HCT116 (cell line): ENCODE measurements around the gene GLYR1. TPM values are rescaled to one million over a fixed set of nuclear protein-coding genes. Genes with fewer than 3 reads are reported as not detected.

ENCODE experiments used
- ATAC-seq: fragments of 200-7000 bp; cut with Tn5 transposase; 2 replicates; pipeline ENCODE4 v1.9.1; 2020; ENCODE audit warnings: mild to moderate bottlenecking, moderate library complexity
- BruUV-seq: library from RNA; stranded (reverse); fragments of 400-500 nt; replicated peaks from 2 replicates; lab custom pipeline; 2021; lab: Mats Ljungman, UMichigan
- CTCF ChIA-PET: fragments of 300-600 bp; sonication (Branson Sonifier 250); formaldehyde crosslinking; loops from one replicate; lab custom pipeline; 2021; ENCODE audit warnings: antibody characterized with exemption; lab: Charles Lee
- POLR2A ChIA-PET: fragments of 300-600, 350-600 bp; sonication (Branson Sonifier 250); formaldehyde crosslinking; loops from one replicate; lab custom pipeline; 2021; ENCODE audit warnings: antibody characterized with exemption; lab: Charles Lee
- RAD21 ChIA-PET, 2 experiments: fragments of 300-600 bp; sonication (Branson Sonifier 250); formaldehyde crosslinking; loops; one replicate each; lab custom pipeline; 2023; ENCODE audit warnings: low total read pairs in 2 of 2; ENCODE audit not compliant: uncharacterized antibody in 2 of 2, unreplicated experiment in 2 of 2, low non-redundant PET in 1 of 2; lab: Charles Lee
- DNase-seq: peaks from one replicate; pipeline ENCODE4 v3.0.0-alpha.2; 2010; ENCODE audit warnings: low read depth, low spot score
- H2AFZ ChIP-seq: fragments of 200-600 bp; shearing (Covaris generic), sonication (generic); 2 replicates; pipeline ENCODE4 v1.6.1; 2017; ENCODE audit warnings: low read depth, mixed run types, mixed read lengths, antibody characterized with exemption, low read length; ENCODE audit not compliant: poor library complexity, severe bottlenecking
- H3K27ac ChIP-seq: 2 replicates; pipeline ENCODE4 v1.5.1; 2012; ENCODE audit warnings: low read depth, low read length
- H3K27me3 ChIP-seq: fragments of 200-600 bp; sonication (generic); 2 replicates; pipeline ENCODE4 v1.6.1; 2016; ENCODE audit warnings: mixed run types, low read length, mixed read lengths; ENCODE audit not compliant: insufficient read depth
- H3K36me3 ChIP-seq, 2 experiments: fragments of 200-500 bp in 1 of 2; fragments of 200-600 bp in 1 of 2; sonication (Bioruptor generic) in 1 of 2; sonication (generic) in 1 of 2; 2 replicates each; pipeline versions ENCODE4 v1.5.1 to v1.6.1; 2014 to 2016; ENCODE audit warnings: low read length in 2 of 2, inconsistent platforms in 1 of 2, mixed read lengths in 1 of 2, mixed run types in 1 of 2; ENCODE audit not compliant: insufficient read depth in 2 of 2, control insufficient read depth in 1 of 2
- H3K4me1 ChIP-seq, 2 experiments: fragments of 200-600 bp in 1 of 2; sonication (generic) in 1 of 2; 2 replicates each; pipeline versions ENCODE4 v1.5.1 to v1.6.1; 2012 to 2017; ENCODE audit warnings: low read length in 2 of 2, inconsistent platforms in 1 of 2, mild to moderate bottlenecking in 1 of 2, mixed read lengths in 1 of 2, mixed run types in 1 of 2, moderate library complexity in 1 of 2; ENCODE audit not compliant: insufficient read depth in 2 of 2, control insufficient read depth in 1 of 2
- H3K4me2 ChIP-seq: fragments of 200-600 bp; sonication (generic); 2 replicates; pipeline ENCODE4 v1.6.1; 2017; ENCODE audit warnings: mixed run types, low read length, mixed read lengths
- H3K4me3 ChIP-seq, 2 experiments: fragments of 200-600 bp in 1 of 2; sonication (generic) in 1 of 2; replicated peaks in 1 of 2; 2 replicates each; pipeline ENCODE4 v1.5.1; 2011 to 2016; ENCODE audit warnings: low read length in 2 of 2, control low read depth in 1 of 2, low read depth in 1 of 2, mild to moderate bottlenecking in 1 of 2, mixed read lengths in 1 of 2, mixed run types in 1 of 2
- H3K79me2 ChIP-seq: fragments of 200-600 bp; sonication (generic); 2 replicates; pipeline ENCODE4 v1.6.1; 2017; ENCODE audit warnings: mild to moderate bottlenecking, mixed run types, low read length, moderate library complexity, mixed read lengths; ENCODE audit not compliant: insufficient read depth
- H3K9ac ChIP-seq: fragments of 200-600 bp; sonication (generic); 2 replicates; pipeline ENCODE4 v1.6.1; 2016; ENCODE audit warnings: low read length, mixed read lengths
- H3K9me2 ChIP-seq: fragments of 200-600 bp; sonication (generic), shearing (Covaris generic); 2 replicates; pipeline ENCODE4 v1.6.1; 2017; ENCODE audit warnings: mixed run types, mild to moderate bottlenecking, moderate library complexity; ENCODE audit not compliant: insufficient read depth
- H3K9me3 ChIP-seq, 2 experiments: fragments of 200-500 bp in 1 of 2; fragments of 200-600 bp in 1 of 2; sonication (Bioruptor generic) in 1 of 2; sonication (generic) in 1 of 2; 2 replicates each; pipeline ENCODE4 v1.6.1; 2014 to 2017; ENCODE audit warnings: low read length in 2 of 2, mixed read lengths in 2 of 2, inconsistent platforms in 1 of 2, low read depth in 1 of 2, mild to moderate bottlenecking in 1 of 2, mixed run types in 1 of 2, moderate library complexity in 1 of 2; ENCODE audit not compliant: control insufficient read depth in 1 of 2, insufficient read depth in 1 of 2
- H4K20me1 ChIP-seq: fragments of 200-600 bp; sonication (generic), shearing (Covaris generic); 2 replicates; pipeline ENCODE4 v1.6.1; 2017; ENCODE audit warnings: mixed run types, mild to moderate bottlenecking, moderate library complexity; ENCODE audit not compliant: insufficient read depth
- CBX3 ChIP-seq: IDR thresholded peaks from 2 replicates; pipeline ENCODE4 v1.6.1; 2012; ENCODE audit warnings: low read depth
- ELF1 ChIP-seq: IDR thresholded peaks from 2 replicates; pipeline ENCODE4 v1.6.1; 2012; ENCODE audit warnings: low read depth, borderline replicate concordance
- EZH2 ChIP-seq: fragments of 200-600 bp; sonication (generic); IDR thresholded peaks from 2 replicates; pipeline ENCODE4 v1.6.1; 2017; ENCODE audit warnings: antibody characterized with exemption, mixed run types
- JUND ChIP-seq: IDR thresholded peaks from 2 replicates; pipeline ENCODE4 v1.6.1; 2012
- MAX ChIP-seq: IDR thresholded peaks from 2 replicates; pipeline ENCODE4 v1.6.1; 2012
- POLR2AphosphoS5 ChIP-seq: IDR thresholded peaks from 2 replicates; pipeline ENCODE4 v1.6.1; 2011; ENCODE audit warnings: mild to moderate bottlenecking, low read depth, low read length, moderate library complexity
- RAD21 ChIP-seq: IDR thresholded peaks from 2 replicates; pipeline ENCODE4 v1.6.1; 2012; ENCODE audit warnings: low read depth, mild to moderate bottlenecking
- SIN3A ChIP-seq: IDR thresholded peaks from 2 replicates; pipeline ENCODE4 v1.6.1; 2012; ENCODE audit warnings: low read depth
- SP1 ChIP-seq: IDR thresholded peaks from 2 replicates; pipeline ENCODE4 v1.6.1; 2012; ENCODE audit warnings: low read depth
- SRF ChIP-seq: IDR thresholded peaks from 2 replicates; pipeline ENCODE4 v1.6.1; 2012; ENCODE audit warnings: low read depth
- TCF7L2 ChIP-seq: IDR thresholded peaks from 2 replicates; pipeline ENCODE4 v1.7.0; 2011; ENCODE audit warnings: borderline replicate concordance, inconsistent platforms; ENCODE audit not compliant: insufficient read depth, insufficient read length; ENCODE audit errors: extremely low read depth
- YY1 ChIP-seq: IDR thresholded peaks from 2 replicates; pipeline ENCODE4 v1.6.1; 2011; ENCODE audit warnings: low read length, low read depth, moderate library complexity, mild to moderate bottlenecking; ENCODE audit not compliant: insufficient replicate concordance; ENCODE audit errors: extremely low read depth
- ZFX ChIP-seq: fragments of 450-650 bp; IDR thresholded peaks from 2 replicates; pipeline ENCODE4 v1.6.1; 2017
- ZNF274 ChIP-seq: fragments of 200-500 bp; sonication (Bioruptor generic); IDR thresholded peaks from 2 replicates; pipeline ENCODE4 v1.6.1; 2014; ENCODE audit warnings: mild to moderate bottlenecking, low read depth, low read length, inconsistent platforms
- intact Hi-C: fragments of 100-400 bp; cut with micrococcal nuclease; formaldehyde crosslinking; loops from 2 replicates; pipeline ENCODE4 v1.10.0; 2022
- total RNA-seq: library from RNA; stranded (reverse); gene quantifications from one replicate; pipeline ENCODE4 v1.2.1, GENCODE V29; 2021; ENCODE audit not compliant: unreplicated experiment
- TF ChIP-seq, protein P1 (sequence below): IDR thresholded peaks from 2 replicates; pipeline ENCODE4 v1.6.1; 2011; ENCODE audit warnings: mild to moderate bottlenecking, low read length, moderate library complexity; ENCODE audit not compliant: insufficient replicate concordance; ENCODE audit errors: extremely low read depth
- TF ChIP-seq, protein P2 (sequence below): IDR thresholded peaks from 2 replicates; pipeline ENCODE4 v1.6.1; 2012; ENCODE audit warnings: low read depth

The GLYR1 gene
- total RNA-seq, 1 experiment from 2014 or later: 50.0 TPM

GRCh38 chr16:4855804-4856203 lies 8.7 kb upstream of the GLYR1 start:
- Histone ChIP-seq H4K20me1 (peaks cover 5% of the 10 kb centered on the region; the same call in 1 of the 2 replicates), H3K4me1 (peaks cover 7 to 18% of the 10 kb centered on the region in 2 experiments), H3K4me3 (no peak overlapping the region), H3K36me3 (peaks cover 41 to 47% of the 10 kb centered on the region in 2 experiments), H3K27me3 (no peaks in the 10 kb centered on the region), H3K9me3 (no peaks in the 10 kb centered on the region), H3K9ac (no peak overlapping the region), H3K27ac (no peak overlapping the region), H2AFZ (no peak overlapping the region), H3K9me2 (no peaks in the 10 kb centered on the region), H3K4me2 (no peak overlapping the region), H3K79me2 (peaks cover 40% of the 10 kb centered on the region)
- intact Hi-C loops: no loop called here
- ChIA-PET CTCF (no interaction called here), RAD21 (no interaction called here), POLR2A (no interaction called here)
- DNase-seq (no peak), ATAC-seq (no peak)
- TF ChIP-seq CBX3: no peak
- no TSS peak for BruUV-seq

DNA sequence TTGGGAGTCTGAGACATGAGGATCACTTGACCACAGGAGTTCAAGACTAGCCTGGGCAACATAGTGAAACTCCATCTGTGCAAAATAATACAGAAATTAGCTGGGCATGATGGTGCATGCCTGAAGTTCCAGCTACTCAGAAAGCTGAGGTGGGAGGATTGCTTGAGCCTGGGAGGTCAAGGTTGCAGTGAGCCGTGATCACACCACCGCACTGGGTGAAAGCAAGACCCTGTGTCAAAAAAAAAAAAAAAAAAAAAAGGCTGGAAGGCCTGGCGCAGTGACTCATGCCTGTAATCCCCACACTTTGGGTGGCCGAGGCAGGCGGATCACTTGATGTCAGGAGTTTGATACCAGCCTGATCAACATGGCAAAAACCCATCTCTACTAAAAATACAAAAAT lies 8.3 kb upstream of the GLYR1 start:
- Histone ChIP-seq H3K9ac (no peak overlapping the region), H3K9me2 (no peaks in the 10 kb centered on the region), H2AFZ (no peak overlapping the region), H3K4me1 (peaks cover 7 to 20% of the 10 kb centered on the region in 2 experiments), H3K4me2 (no peak overlapping the region), H4K20me1 (peaks cover 5% of the 10 kb centered on the region; the same call in 1 of the 2 replicates), H3K79me2 (peaks cover 43% of the 10 kb centered on the region), H3K27me3 (no peaks in the 10 kb centered on the region), H3K36me3 (peaks cover 37 to 43% of the 10 kb centered on the region in 2 experiments), H3K9me3 (no peaks in the 10 kb centered on the region), H3K27ac (no peak overlapping the region), H3K4me3 (no peak overlapping the region)
- ATAC-seq (no peak), DNase-seq (no peak)
- ChIA-PET POLR2A (no interaction called here), RAD21 (no interaction called here), CTCF (no interaction called here)
- no TSS peak for BruUV-seq
- intact Hi-C loops: no loop called here
- TF ChIP-seq ELF1: no peak
- TF ChIP-seq ZNF274: no peak
- TF ChIP-seq MAX: no peak
- TF ChIP-seq CBX3: no peak
- TF ChIP-seq TCF7L2: no peak
- TF ChIP-seq SP1: no peak
- TF ChIP-seq YY1: no peak
- TF ChIP-seq, protein P1, sequence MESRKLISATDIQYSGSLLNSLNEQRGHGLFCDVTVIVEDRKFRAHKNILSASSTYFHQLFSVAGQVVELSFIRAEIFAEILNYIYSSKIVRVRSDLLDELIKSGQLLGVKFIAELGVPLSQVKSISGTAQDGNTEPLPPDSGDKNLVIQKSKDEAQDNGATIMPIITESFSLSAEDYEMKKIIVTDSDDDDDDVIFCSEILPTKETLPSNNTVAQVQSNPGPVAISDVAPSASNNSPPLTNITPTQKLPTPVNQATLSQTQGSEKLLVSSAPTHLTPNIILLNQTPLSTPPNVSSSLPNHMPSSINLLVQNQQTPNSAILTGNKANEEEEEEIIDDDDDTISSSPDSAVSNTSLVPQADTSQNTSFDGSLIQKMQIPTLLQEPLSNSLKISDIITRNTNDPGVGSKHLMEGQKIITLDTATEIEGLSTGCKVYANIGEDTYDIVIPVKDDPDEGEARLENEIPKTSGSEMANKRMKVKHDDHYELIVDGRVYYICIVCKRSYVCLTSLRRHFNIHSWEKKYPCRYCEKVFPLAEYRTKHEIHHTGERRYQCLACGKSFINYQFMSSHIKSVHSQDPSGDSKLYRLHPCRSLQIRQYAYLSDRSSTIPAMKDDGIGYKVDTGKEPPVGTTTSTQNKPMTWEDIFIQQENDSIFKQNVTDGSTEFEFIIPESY: no peak
- TF ChIP-seq ZFX: no peak
- TF ChIP-seq EZH2: no peak
- no peak for TF ChIP-seq SIN3A
- TF ChIP-seq, protein P2, sequence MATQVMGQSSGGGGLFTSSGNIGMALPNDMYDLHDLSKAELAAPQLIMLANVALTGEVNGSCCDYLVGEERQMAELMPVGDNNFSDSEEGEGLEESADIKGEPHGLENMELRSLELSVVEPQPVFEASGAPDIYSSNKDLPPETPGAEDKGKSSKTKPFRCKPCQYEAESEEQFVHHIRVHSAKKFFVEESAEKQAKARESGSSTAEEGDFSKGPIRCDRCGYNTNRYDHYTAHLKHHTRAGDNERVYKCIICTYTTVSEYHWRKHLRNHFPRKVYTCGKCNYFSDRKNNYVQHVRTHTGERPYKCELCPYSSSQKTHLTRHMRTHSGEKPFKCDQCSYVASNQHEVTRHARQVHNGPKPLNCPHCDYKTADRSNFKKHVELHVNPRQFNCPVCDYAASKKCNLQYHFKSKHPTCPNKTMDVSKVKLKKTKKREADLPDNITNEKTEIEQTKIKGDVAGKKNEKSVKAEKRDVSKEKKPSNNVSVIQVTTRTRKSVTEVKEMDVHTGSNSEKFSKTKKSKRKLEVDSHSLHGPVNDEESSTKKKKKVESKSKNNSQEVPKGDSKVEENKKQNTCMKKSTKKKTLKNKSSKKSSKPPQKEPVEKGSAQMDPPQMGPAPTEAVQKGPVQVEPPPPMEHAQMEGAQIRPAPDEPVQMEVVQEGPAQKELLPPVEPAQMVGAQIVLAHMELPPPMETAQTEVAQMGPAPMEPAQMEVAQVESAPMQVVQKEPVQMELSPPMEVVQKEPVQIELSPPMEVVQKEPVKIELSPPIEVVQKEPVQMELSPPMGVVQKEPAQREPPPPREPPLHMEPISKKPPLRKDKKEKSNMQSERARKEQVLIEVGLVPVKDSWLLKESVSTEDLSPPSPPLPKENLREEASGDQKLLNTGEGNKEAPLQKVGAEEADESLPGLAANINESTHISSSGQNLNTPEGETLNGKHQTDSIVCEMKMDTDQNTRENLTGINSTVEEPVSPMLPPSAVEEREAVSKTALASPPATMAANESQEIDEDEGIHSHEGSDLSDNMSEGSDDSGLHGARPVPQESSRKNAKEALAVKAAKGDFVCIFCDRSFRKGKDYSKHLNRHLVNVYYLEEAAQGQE: no peak
- no peak for TF ChIP-seq RAD21
- no peak for TF ChIP-seq SRF
- no peak for TF ChIP-seq POLR2AphosphoS5
- no peak for TF ChIP-seq JUND
